Stomach smooth muscle (tissue), 2 donors: ENCODE measurements around the gene ADAM8.
A peak's percentile ranks its signal among the peaks of the same experiment; 100 is the strongest.
"Not testable (repeated sequence)": the region's sequence is repeated elsewhere in the genome, so short reads cannot be mapped to it uniquely, and the experiment has no call there.

Experiments used
- H3K27ac ChIP-seq: one replicate; pipeline ENCODE4 v1.7.0; 2013; ENCODE audit warnings: mild to moderate bottlenecking, low read length, inconsistent platforms
- H3K27me3 ChIP-seq, 2 donors: one replicate each; pipeline ENCODE4 v1.7.0; 2013; ENCODE audit warnings: low read length in 2 of 2; ENCODE audit not compliant: insufficient read depth in 2 of 2, control insufficient read depth in 1 of 2
- H3K36me3 ChIP-seq, 2 donors: one replicate each; pipeline ENCODE4 v1.7.0; 2013; ENCODE audit warnings: low read length in 2 of 2; ENCODE audit not compliant: control insufficient read depth in 2 of 2, insufficient read depth in 2 of 2
- H3K4me1 ChIP-seq: one replicate; pipeline ENCODE4 v1.7.0; 2013; ENCODE audit warnings: low read length; ENCODE audit not compliant: control insufficient read depth, insufficient read depth
- H3K4me3 ChIP-seq, 2 donors: one replicate each; pipeline ENCODE4 v1.7.0; 2013; ENCODE audit warnings: low read length in 2 of 2
- H3K9ac ChIP-seq, 2 donors: one replicate each; pipeline ENCODE4 v1.7.0; 2013; ENCODE audit warnings: low read length in 2 of 2, mild to moderate bottlenecking in 1 of 2
- H3K9me3 ChIP-seq, 2 donors: one replicate each; pipeline ENCODE4 v1.7.0; 2013; ENCODE audit warnings: low read length in 2 of 2; ENCODE audit not compliant: control insufficient read depth in 2 of 2
- donor health status: healthy.
- donor health status: Pancreatic carcinoma.

ADAM8 gene

GRCh38 chr10:133230044-133230361 lies 46.7 kb downstream of the ADAM8 start, which contains the start of gene UTF1:
TSS of gene UTF1 (plus strand) at chr10:133230217. CDS start at chr10:133230289, 72 bp downstream.
- no peak within 1 kb of the TSS for H3K27ac ChIP-seq
- no peak within 1 kb of the TSS for H3K9ac ChIP-seq
- H3K27me3 ChIP-seq, result peaks cover 23 to 24% of the 10 kb centered on the region in 2 donors
- no peaks in the 10 kb centered on the region for H3K9me3 ChIP-seq
- peak within 1 kb of the TSS in 1 of 2 donors; percentile 1 for H3K4me3 ChIP-seq
- no peaks in the 10 kb centered on the region for H3K4me1 ChIP-seq
- H3K36me3 ChIP-seq, result no peaks in the 10 kb centered on the region

- Histone ChIP-seq H3K27me3 (peaks cover 23 to 24% of the 10 kb centered on the region in 2 donors), H3K36me3 (no peaks in the 10 kb centered on the region), H3K4me1 (no peaks in the 10 kb centered on the region), H3K9me3 (no peaks in the 10 kb centered on the region), H3K4me3 (no peak overlapping the region), H3K9ac (no peak overlapping the region), H3K27ac (no peak overlapping the region)
Observed at GRCh38 chr10:133229265-133230043, 47.2 kb downstream of the ADAM8 start.

- H3K4me3 ChIP-seq, result no peak overlapping the region
- peaks cover 17 to 23% of the 10 kb centered on the region in 2 donors for H3K27me3 ChIP-seq
- no peak overlapping the region for H3K9ac ChIP-seq
- H3K36me3 ChIP-seq, result no peaks in the 10 kb centered on the region
- no peaks in the 10 kb centered on the region for H3K4me1 ChIP-seq
- no peak overlapping the region for H3K27ac ChIP-seq
- no peaks in the 10 kb centered on the region for H3K9me3 ChIP-seq
Observed at GRCh38 chr10:133227256-133227655, 49.4 kb downstream of the ADAM8 start.

- H3K9me3 ChIP-seq, result no peaks in the 10 kb centered on the region
- H3K27me3 ChIP-seq, result peaks cover 14 to 17% of the 10 kb centered on the region in 2 donors
- H3K4me3 ChIP-seq, result no peak overlapping the region
- H3K4me1 ChIP-seq, result no peaks in the 10 kb centered on the region
- H3K36me3 ChIP-seq, result no peaks in the 10 kb centered on the region
- no peak overlapping the region for H3K27ac ChIP-seq
- no peak overlapping the region for H3K9ac ChIP-seq
Observed at GRCh38 chr10:133226251-133226808, 50.3 kb downstream of the ADAM8 start.

GRCh38 chr10:133225707-133226191 lies 50.9 kb downstream of the ADAM8 start:
- Histone ChIP-seq H3K4me3 (no peak overlapping the region), H3K36me3 (no peaks in the 10 kb centered on the region), H3K27me3 (peaks cover 12 to 16% of the 10 kb centered on the region in 2 donors), H3K9me3 (no peaks in the 10 kb centered on the region), H3K4me1 (no peaks in the 10 kb centered on the region), H3K27ac (no peak overlapping the region), H3K9ac (no peak overlapping the region)

DNA sequence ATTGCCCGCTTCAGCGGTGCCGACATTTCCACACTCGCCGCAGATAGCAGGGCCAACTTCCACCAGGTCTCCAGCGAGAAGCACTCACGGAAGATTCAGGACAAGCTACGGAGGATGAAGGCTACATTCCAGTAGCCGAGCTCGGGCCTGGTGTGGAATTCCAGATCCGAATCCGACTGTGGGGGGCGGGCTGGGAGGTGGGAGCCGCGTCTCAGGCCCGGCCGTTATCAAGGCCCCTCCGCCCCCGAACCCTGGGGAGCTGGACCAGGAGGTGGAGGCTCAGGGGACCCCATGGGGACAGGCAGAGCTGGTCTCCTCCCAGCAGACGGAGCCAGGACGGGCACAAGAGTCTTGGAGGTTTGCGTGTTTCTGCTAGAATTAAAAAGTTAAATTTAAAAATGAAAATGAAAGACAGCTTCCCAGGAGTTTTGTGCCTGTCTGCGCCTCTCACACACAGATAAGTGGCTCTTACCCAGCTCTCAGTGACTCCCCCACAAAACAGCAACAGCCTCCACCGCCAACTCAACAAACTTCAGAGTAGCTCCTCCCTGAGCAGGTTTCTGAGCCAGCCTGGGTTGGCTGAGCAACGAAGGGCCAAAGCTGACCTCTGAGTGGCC lies 51.8 kb downstream of the ADAM8 start:
- Histone ChIP-seq H3K27me3 (peaks cover 7 to 16% of the 10 kb centered on the region in 2 donors), H3K9me3 (no peaks in the 10 kb centered on the region)

DNA sequence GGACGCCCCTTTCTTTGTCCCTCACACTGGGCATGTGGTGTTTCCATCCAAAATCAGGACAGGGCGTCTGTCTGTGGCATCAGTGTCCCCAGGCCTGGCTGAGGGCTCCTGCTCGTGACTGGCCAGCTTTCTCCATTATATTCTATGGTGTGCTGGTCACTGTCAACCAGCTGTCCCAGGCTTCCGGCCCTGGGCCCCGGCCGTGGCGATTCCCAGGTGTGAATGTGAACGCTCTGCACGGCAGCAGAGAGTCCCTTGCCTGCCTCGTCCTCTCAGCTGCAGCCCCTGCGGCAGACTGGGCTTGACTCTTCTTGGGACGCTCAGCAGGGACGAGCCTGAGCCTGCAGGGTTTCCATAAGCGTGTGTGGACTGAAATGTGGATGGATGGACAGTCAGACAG lies 52.6 kb downstream of the ADAM8 start:
- Histone ChIP-seq H3K27ac (no peak overlapping the region), H3K4me3 (no peak overlapping the region), H3K9me3 (no peaks in the 10 kb centered on the region), H3K27me3 (peaks cover 2 to 16% of the 10 kb centered on the region in 2 donors), H3K36me3 (no peaks in the 10 kb centered on the region), H3K4me1 (no peaks in the 10 kb centered on the region), H3K9ac (no peak overlapping the region)

More for the DNA sequence above, 51.8 kb downstream of the ADAM8 start:
- H3K4me3 ChIP-seq, result no peak overlapping the region
- no peaks in the 10 kb centered on the region for H3K36me3 ChIP-seq
- H3K9ac ChIP-seq, result no peak overlapping the region
- no peaks in the 10 kb centered on the region for H3K4me1 ChIP-seq
- H3K27ac ChIP-seq, result no peak overlapping the region

DNA sequence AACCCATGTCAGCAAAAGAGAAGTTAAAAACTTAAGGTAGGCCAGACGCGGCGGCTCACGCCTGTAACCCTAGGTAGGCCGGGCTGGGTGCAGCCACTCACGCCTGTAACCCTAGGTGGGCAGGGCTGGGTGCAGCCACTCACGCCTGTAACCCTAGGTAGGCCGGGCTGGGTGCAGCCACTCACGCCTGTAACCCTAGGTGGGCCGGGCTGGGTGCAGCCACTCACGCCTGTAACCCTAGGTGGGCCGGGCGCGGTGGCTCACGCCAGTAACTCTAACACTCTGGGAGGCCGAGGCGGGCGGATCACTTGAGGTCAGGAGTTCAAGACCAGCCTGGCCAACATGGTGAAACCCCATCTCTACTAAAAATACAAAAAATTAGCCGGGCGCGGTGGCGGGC lies 54.9 kb downstream of the ADAM8 start:
- not testable (repeated sequence) for H3K4me1 ChIP-seq, H3K27ac ChIP-seq, H3K9ac ChIP-seq, H3K36me3 ChIP-seq, H3K9me3 ChIP-seq, H3K4me3 ChIP-seq
- H3K27me3 ChIP-seq, result peaks cover 0 to 13% of the 10 kb centered on the region in 2 donors

- H3K27me3 ChIP-seq, result peaks cover 0 to 12% of the 10 kb centered on the region in 2 donors
- no peak overlapping the region for H3K27ac ChIP-seq
- no peaks in the 10 kb centered on the region for H3K4me1 ChIP-seq
- no peak overlapping the region for H3K4me3 ChIP-seq
- no peak overlapping the region for H3K9ac ChIP-seq
- H3K36me3 ChIP-seq, result no peaks in the 10 kb centered on the region
- no peaks in the 10 kb centered on the region for H3K9me3 ChIP-seq
Observed at GRCh38 chr10:133221331-133221730, 55.3 kb downstream of the ADAM8 start.

DNA sequence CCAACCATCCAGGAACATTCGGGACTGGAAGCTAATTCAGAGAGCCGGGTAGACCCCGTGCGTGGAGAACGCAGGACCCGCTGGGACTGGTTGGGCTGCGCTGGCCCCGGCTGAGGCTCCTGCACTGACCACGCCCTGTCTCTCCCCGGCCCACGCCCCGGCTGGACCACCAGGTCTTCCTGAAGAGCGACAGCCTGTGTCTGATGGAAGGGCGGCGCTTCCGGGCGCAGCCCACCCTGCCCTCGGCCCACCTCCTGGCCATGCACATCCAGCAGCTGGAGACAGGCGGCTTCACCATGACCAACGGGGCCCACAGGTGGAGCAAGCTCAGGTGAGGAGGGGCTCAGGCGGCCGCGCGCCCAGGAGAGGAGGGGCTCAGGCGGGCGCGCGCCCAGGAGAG lies 56.9 kb downstream of the ADAM8 start:
- Histone ChIP-seq H3K9ac (no peak overlapping the region), H3K27me3 (peaks cover 0 to 12% of the 10 kb centered on the region in 2 donors), H3K4me1 (no peaks in the 10 kb centered on the region), H3K4me3 (no peak overlapping the region), H3K27ac (no peak overlapping the region), H3K9me3 (no peaks in the 10 kb centered on the region), H3K36me3 (no peaks in the 10 kb centered on the region)
